ENCODE results near the gene AMFR.

Gene AMFR

GRCh38 chr16:56362057-56362655 lies 63.2 kb downstream of the AMFR start:
- DNase-seq, result no peak

GRCh38 chr16:56360117-56361008 lies 65.0 kb downstream of the AMFR start:
- no peak for DNase-seq

GRCh38 chr16:56357765-56358322 lies 67.5 kb downstream of the AMFR start:
- peak; percentile 4 for DNase-seq

- DNase-seq, result no peak
Observed at GRCh38 chr16:56357241-56357764, 68.0 kb downstream of the AMFR start.

GRCh38 chr16:56356276-56357240 lies 68.8 kb downstream of the AMFR start:
- peak; percentile 81 for DNase-seq

- no peak for DNase-seq
Observed at GRCh38 chr16:56355786-56356275, 69.5 kb downstream of the AMFR start.

GRCh38 chr16:56355221-56355620 lies 70.1 kb downstream of the AMFR start:
- no peak for DNase-seq

GRCh38 chr16:56354746-56355145 lies 70.6 kb downstream of the AMFR start:
- DNase-seq, result no peak

- no peak for DNase-seq
Observed at GRCh38 chr16:56354016-56354415, 71.3 kb downstream of the AMFR start.

GRCh38 chr16:56353054-56353921 lies 72.1 kb downstream of the AMFR start:
- no peak for DNase-seq

- no peak for DNase-seq
Observed at GRCh38 chr16:56352351-56353053, 72.8 kb downstream of the AMFR start.

- no peak for DNase-seq
Observed at GRCh38 chr16:56351481-56351880, 73.9 kb downstream of the AMFR start.

- no peak for DNase-seq
Observed at GRCh38 chr16:56350491-56351405, 74.6 kb downstream of the AMFR start.

- DNase-seq, result no peak
Observed at GRCh38 chr16:56349711-56350161, 75.6 kb downstream of the AMFR start.

GRCh38 chr16:56349086-56349415 lies 76.3 kb downstream of the AMFR start:
- no peak for DNase-seq

GRCh38 chr16:56348168-56349085 lies 76.9 kb downstream of the AMFR start:
- DNase-seq, result no peak

- DNase-seq, result no peak
Observed at GRCh38 chr16:56347670-56348069, 77.7 kb downstream of the AMFR start.

GRCh38 chr16:56347166-56347565 lies 78.2 kb downstream of the AMFR start:
- no peak for DNase-seq
